Stimulated activated CD4-positive, alpha-beta T cell treated with anti-CD3 and anti-CD28 coated beads, Interleukin-4, amount 100 ng/mL, for 24 hours (primary cell): ENCODE measurements around the gene ZNF136.

Experiments used
- DNase-seq: peaks from one replicate; pipeline ENCODE4 v3.0.0-alpha.2; 2020

ZNF136 gene

GRCh38 chr19:12162882-12163806 lies at the start of gene ZNF136:
TSS of gene ZNF136 (plus strand) at chr19:12163096. CDS start at chr19:12163204, 108 bp downstream.
- peak; percentile 95 for DNase-seq

GRCh38 chr19:12113121-12113520 lies 49.8 kb upstream of the ZNF136 start:
- DNase-seq: no peak

GRCh38 chr19:12117201-12117970 lies 45.5 kb upstream of the ZNF136 start:
- no peak for DNase-seq

- peak; percentile 19 for DNase-seq
Measured at GRCh38 chr19:12126707-12127106, 36.2 kb upstream of the ZNF136 start.

GRCh38 chr19:12133069-12133468 lies 29.8 kb upstream of the ZNF136 start:
- DNase-seq: no peak

- peak; percentile 43 for DNase-seq
Measured at GRCh38 chr19:12137221-12137940, 25.5 kb upstream of the ZNF136 start.

GRCh38 chr19:12139269-12139668 lies 23.6 kb upstream of the ZNF136 start:
- DNase-seq: no peak

GRCh38 chr19:12139885-12140544 lies 22.9 kb upstream of the ZNF136 start, which contains the start of gene ZNF20:
TSS of gene ZNF20 (minus strand) at chr19:12140350. CDS start at chr19:12140182, 168 bp downstream.
- peak; percentile 93 for DNase-seq

- DNase-seq: peak; percentile 90
Measured at GRCh38 chr19:12140545-12141404, 22.1 kb upstream of the ZNF136 start.

GRCh38 chr19:12141405-12141736 lies 21.5 kb upstream of the ZNF136 start:
- no peak for DNase-seq

GRCh38 chr19:12145348-12145747 lies 17.5 kb upstream of the ZNF136 start:
- no peak for DNase-seq

GRCh38 chr19:12155324-12155860 lies 7.5 kb upstream of the ZNF136 start:
- no peak for DNase-seq

- peak; percentile 45 for DNase-seq
Measured at GRCh38 chr19:12156223-12157058, 6.5 kb upstream of the ZNF136 start, which contains the start of gene ZNF625. TSS of gene ZNF625 (minus strand) at chr19:12156734. CDS start at chr19:12156558, 176 bp downstream.

- DNase-seq: no peak
Measured at GRCh38 chr19:12159773-12160414, 3.0 kb upstream of the ZNF136 start.

GRCh38 chr19:12162513-12162881 lies 399 bp upstream of the ZNF136 start:
- no peak for DNase-seq

- no peak for DNase-seq
Measured at GRCh38 chr19:12163826-12164225, 930 bp downstream of the ZNF136 start.

GRCh38 chr19:12166626-12167025 lies 3.7 kb downstream of the ZNF136 start:
- DNase-seq: no peak

- DNase-seq: no peak
Measured at GRCh38 chr19:12180377-12180776, 17.5 kb downstream of the ZNF136 start.

GRCh38 chr19:12187625-12188024 lies 24.7 kb downstream of the ZNF136 start:
- no peak for DNase-seq
